Suprapubic skin (tissue), 4 donors: ENCODE data around the gene C14orf119.

Experiments
- POLR2A ChIP-seq, 2 donors: fragments of 450-650 bp; IDR thresholded peaks; one replicate each; pipeline ENCODE4 v1.6.1; 2017; ENCODE audit warnings: antibody characterized with exemption in 2 of 2, mild to moderate bottlenecking in 2 of 2, moderate library complexity in 2 of 2
- POLR2AphosphoS5 ChIP-seq, 3 donors: sonication (generic); formaldehyde crosslinking; IDR thresholded peaks; one replicate each; pipeline ENCODE4 v1.6.1; 2017; ENCODE audit warnings: antibody characterized with exemption in 3 of 3

GRCh38 chr14:23093991-23094665, 1.2 kb upstream of the C14orf119 start:
- TF ChIP-seq POLR2A (IDR thresholded peaks at IDR 0.05) (no peak), POLR2AphosphoS5 (IDR thresholded peaks at IDR 0.05) (no peak)
